Measurements from ENCODE around the gene GPN2.
"Not testable (repeated sequence)": the region's sequence is repeated elsewhere in the genome, so short reads cannot be mapped to it uniquely, and the experiment has no call there.

DNA sequence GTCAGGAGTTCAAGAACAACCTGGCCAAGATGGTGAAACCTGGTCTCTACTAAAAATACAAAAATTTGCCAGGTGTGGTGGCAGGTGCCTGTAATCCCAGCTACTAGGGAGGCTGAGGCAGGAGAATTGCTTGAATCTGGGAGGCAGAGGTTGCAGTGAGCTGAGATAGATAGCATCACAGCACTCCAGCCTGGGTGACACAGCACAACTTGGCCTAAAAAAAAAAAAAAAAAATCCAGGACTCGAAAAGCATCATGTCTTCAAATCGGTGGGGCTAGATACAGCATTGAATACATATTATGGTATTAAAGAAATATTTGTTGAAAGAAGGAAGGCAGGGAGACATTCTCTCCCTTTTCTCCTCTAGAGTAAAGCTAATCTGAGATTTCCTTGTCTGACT lies 17.0 kb downstream of the GPN2 start:
- TF ChIP-seq, protein P1, sequence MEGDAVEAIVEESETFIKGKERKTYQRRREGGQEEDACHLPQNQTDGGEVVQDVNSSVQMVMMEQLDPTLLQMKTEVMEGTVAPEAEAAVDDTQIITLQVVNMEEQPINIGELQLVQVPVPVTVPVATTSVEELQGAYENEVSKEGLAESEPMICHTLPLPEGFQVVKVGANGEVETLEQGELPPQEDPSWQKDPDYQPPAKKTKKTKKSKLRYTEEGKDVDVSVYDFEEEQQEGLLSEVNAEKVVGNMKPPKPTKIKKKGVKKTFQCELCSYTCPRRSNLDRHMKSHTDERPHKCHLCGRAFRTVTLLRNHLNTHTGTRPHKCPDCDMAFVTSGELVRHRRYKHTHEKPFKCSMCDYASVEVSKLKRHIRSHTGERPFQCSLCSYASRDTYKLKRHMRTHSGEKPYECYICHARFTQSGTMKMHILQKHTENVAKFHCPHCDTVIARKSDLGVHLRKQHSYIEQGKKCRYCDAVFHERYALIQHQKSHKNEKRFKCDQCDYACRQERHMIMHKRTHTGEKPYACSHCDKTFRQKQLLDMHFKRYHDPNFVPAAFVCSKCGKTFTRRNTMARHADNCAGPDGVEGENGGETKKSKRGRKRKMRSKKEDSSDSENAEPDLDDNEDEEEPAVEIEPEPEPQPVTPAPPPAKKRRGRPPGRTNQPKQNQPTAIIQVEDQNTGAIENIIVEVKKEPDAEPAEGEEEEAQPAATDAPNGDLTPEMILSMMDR (IDR thresholded peaks at IDR 0.05), result not testable (repeated sequence)
- not testable (repeated sequence) for TF ChIP-seq POLR2A (IDR thresholded peaks at IDR 0.05)

Measured in adrenal gland (tissue), 5 donors.